Upper lobe of right lung (tissue), 1 donor: ENCODE results near the gene YY1. TPM values are rescaled to one million over a fixed set of nuclear protein-coding genes. Genes with fewer than 3 reads are reported as not detected.

Experiments
- ATAC-seq: fragments of 200-7000 bp; cut with Tn5 transposase; one replicate; pipeline ENCODE4 v1.9.1; 2020; ENCODE audit warnings: mild to moderate bottlenecking, moderate library complexity
- DNase-seq: peaks from one replicate; pipeline ENCODE4 v3.0.0-alpha.2; 2020
- H3K27ac ChIP-seq: fragments of 200-600 bp; one replicate; pipeline ENCODE4 v1.8.0; 2022
- H3K27me3 ChIP-seq: fragments of 200-600 bp; one replicate; pipeline ENCODE4 v1.8.0; 2022; ENCODE audit warnings: mild to moderate bottlenecking
- H3K36me3 ChIP-seq: fragments of 200-600 bp; one replicate; pipeline ENCODE4 v1.8.0; 2022
- H3K4me1 ChIP-seq: fragments of 200-600 bp; one replicate; pipeline ENCODE4 v1.8.0; 2022
- H3K4me3 ChIP-seq: fragments of 200-600 bp; one replicate; pipeline ENCODE4 v1.8.0; 2022; ENCODE audit warnings: mild to moderate bottlenecking
- H3K9me3 ChIP-seq: fragments of 200-600 bp; one replicate; pipeline ENCODE4 v1.8.0; 2022
- CTCF ChIP-seq: fragments of 200-600 bp; IDR thresholded peaks from one replicate; pipeline ENCODE4 v1.8.0; 2022; ENCODE audit warnings: antibody characterized with exemption
- intact Hi-C: fragments of 100-400 bp; cut with DNase I; formaldehyde crosslinking; loops from one replicate; pipeline ENCODE4 v1.11.0; 2022
- long read RNA-seq: library from polyadenylated mRNA; unstranded; transcript quantifications from one replicate; pipeline ENCODE4 v2.0.0, GENCODE V29; 2021
- total RNA-seq: library from RNA; stranded (reverse); fragmentation: NEBNext Ultra II Directional; extraction: Animal tissue kit (Norgen Biotek cat#: 25700); gene quantifications from one replicate; pipeline ENCODE4 v1.2.1, GENCODE V29; 2021
- donor health status: DM: no; HTN: yes; CAD: no; lungs with severe emphysema.

The YY1 gene
- 69.4 TPM for total RNA-seq
- long read RNA-seq, full-length matches to known transcripts: 80 of 97 reads
- long read RNA-seq, partial matches to known transcripts: 4 of 97 reads
- long read RNA-seq, other reads (novel, unspliced or antisense): 13 of 97 reads

DNA sequence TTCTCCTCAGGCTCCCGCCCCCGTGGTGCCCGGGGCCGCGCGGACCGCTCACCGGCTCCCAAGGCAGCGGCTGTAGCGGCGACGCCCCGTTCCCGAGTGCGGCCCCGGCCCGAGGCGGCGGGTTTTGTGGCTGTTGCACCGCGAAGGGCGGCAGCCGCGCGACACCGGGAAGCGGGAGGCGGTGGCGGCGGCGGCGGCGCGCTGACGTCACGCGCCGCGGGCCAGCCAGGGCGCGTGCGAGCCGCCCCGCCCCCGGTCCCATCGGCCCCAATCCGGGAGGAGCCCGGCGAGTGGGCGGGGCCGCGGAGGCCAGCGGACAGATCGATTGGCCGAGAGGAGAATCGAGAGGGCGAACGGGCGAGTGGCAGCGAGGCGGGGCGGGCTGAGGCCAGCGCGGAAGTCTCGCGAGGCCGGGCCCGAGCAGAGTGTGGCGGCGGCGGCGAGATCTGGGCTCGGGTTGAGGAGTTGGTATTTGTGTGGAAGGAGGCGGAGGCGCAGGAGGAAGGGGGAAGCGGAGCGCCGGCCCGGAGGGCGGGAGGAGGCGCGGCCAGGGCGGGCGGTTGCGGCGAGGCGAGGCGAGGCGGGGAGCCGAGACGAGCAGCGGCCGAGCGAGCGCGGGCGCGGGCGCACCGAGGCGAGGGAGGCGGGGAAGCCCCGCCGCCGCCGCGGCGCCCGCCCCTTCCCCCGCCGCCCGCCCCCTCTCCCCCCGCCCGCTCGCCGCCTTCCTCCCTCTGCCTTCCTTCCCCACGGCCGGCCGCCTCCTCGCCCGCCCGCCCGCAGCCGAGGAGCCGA, at the start of gene YY1:
TSS of gene YY1 (plus strand) at position 726 of the 792 bp plus-strand sequence. CDS start 101 bp downstream, outside the sequence.
- ATAC-seq: peak; percentile 91
- peak within 1 kb of the TSS; percentile 88 for H3K4me3 ChIP-seq
- H3K9me3 ChIP-seq: no peaks in the 10 kb centered on the region
- no peaks in the 10 kb centered on the region for H3K27me3 ChIP-seq
- DNase-seq: peak; percentile 100
- intact Hi-C loops: no loop called here
- peak within 1 kb of the TSS; percentile 98 for H3K27ac ChIP-seq
- peaks cover 46% of the 10 kb centered on the region for H3K4me1 ChIP-seq
- no peak for TF ChIP-seq CTCF
- H3K36me3 ChIP-seq: no peaks in the 10 kb centered on the region

DNA sequence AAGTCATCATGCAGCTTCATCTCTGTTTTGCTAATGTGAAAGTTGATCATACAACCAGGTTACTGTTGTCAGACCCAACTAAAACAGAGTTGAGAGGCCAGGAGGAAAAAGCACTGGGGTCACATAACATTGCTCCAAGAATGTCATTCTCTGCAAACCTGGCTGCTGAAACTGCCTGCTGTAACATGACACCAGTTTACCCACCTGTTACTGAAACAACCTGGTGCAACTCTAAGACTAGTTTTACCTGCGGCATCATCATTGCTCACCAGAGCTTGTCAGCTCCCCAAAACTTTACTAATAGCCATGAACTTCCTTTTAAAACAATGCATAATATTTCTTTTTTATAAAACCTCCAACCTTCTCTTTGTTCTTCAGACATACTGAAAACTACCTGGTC, 48.8 kb upstream of the YY1 start:
- ATAC-seq (no peak), DNase-seq (no peak)
- Histone ChIP-seq H3K27me3 (no peaks in the 10 kb centered on the region), H3K4me3 (no peak overlapping the region), H3K9me3 (no peaks in the 10 kb centered on the region), H3K36me3 (no peaks in the 10 kb centered on the region), H3K4me1 (peaks cover 17% of the 10 kb centered on the region), H3K27ac (no peak overlapping the region)
- no peak for TF ChIP-seq CTCF
- intact Hi-C loops: loop anchor here (5.0 kb wide), 1 partner anchor 208 kb away; no protein-coding TSS in a partner anchor

GRCh38 chr14:100191584-100192249, 47.2 kb upstream of the YY1 start:
- no peak for TF ChIP-seq CTCF
- Histone ChIP-seq H3K9me3 (no peaks in the 10 kb centered on the region), H3K27ac (peak overlapping the region; percentile 96), H3K4me3 (peak overlapping the region; percentile 52), H3K36me3 (no peaks in the 10 kb centered on the region), H3K27me3 (no peaks in the 10 kb centered on the region), H3K4me1 (peaks cover 17% of the 10 kb centered on the region)
- ATAC-seq: no peak
- intact Hi-C loops: loop anchor here (5.0 kb wide), 1 partner anchor 209 kb away; no protein-coding TSS in a partner anchor
- no peak for DNase-seq

DNA sequence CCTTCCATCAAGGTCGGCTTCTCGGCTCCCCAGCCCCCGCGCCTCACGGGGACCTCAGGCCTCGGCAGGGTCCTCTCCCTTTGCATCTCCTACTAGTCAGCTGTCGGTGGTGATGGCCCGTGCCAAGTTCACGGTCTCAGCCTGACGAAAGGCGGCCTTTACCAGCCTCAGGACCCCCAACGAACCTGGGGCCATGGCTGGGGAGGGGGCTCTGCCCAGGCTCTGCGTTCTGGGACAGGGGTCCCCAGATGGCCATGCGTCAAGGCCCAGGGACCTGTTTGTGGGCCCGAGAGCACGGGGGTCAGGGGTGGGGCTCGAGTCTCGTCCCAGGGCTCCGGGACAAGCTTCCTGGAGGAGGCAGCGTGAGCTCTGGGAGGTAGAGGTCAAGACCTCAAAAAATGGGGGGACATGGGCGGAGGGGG, 46.7 kb upstream of the YY1 start:
- H3K27me3 ChIP-seq: no peaks in the 10 kb centered on the region
- intact Hi-C loops: loop anchor here (5.0 kb wide), 1 partner anchor 210 kb away; no protein-coding TSS in a partner anchor
- H3K27ac ChIP-seq: peak overlapping the region; percentile 96
- DNase-seq (peak; percentile 69), ATAC-seq (no peak)
- peak overlapping the region; percentile 52 for H3K4me3 ChIP-seq
- H3K4me1 ChIP-seq: peaks cover 17% of the 10 kb centered on the region
- no peaks in the 10 kb centered on the region for H3K36me3 ChIP-seq
- TF ChIP-seq CTCF: no peak
- no peaks in the 10 kb centered on the region for H3K9me3 ChIP-seq

DNA sequence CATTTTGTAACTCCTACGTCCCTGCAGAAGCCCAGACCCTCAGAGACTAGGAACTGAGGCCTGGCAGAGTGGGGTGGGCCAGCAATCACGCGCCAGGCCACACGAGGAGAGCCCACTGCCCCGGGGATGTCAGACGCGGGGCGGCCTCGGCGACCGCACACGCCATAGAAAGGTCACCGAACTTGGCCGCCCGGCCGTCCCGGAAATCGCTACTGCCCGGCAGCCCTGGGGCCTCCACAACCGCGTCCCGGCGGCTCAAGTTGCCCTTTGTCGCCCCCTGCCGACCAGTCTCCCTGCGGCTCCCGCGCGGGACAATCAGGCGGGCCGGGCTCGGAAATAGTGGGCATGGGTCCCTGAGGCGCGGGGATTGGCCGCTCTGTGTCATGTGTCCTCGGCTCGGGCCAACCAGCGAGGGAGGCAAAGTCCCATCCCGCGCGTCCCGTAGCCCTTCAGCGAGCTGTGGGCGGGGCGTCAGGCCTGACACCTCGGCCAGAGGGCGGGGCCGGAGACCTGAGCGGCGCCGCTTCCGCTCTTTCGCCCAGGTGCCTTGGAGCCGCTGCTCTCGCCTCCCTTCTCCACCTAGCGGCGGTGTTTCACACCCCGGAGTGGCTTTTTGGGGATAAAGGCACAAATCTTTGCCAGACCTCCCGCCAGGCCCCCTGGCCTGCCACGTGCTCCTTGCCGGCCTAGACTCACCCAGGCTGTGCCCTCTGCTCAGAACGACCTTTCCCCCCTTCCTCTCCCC, 46.1 kb upstream of the YY1 start:
- Histone ChIP-seq H3K27ac (peak overlapping the region; percentile 96), H3K36me3 (no peaks in the 10 kb centered on the region), H3K27me3 (no peaks in the 10 kb centered on the region), H3K4me3 (peak overlapping the region; percentile 52), H3K4me1 (peaks cover 17% of the 10 kb centered on the region), H3K9me3 (no peaks in the 10 kb centered on the region)
- DNase-seq (peak; percentile 100), ATAC-seq (peak; percentile 99)
- intact Hi-C loops: loop anchor here (5.0 kb wide), 1 partner anchor 211 kb away; no protein-coding TSS in a partner anchor
- TF ChIP-seq CTCF: peak; percentile 91
